HG03342 (cell line): ENCODE measurements around the gene SPSB1.

Experiments used
- ATAC-seq: cut with Tn5 transposase; IDR thresholded peaks from one replicate; pipeline ENCODE4 v1.9.1; 2021; ENCODE audit warnings: mild to moderate bottlenecking, moderate library complexity; ENCODE audit not compliant: unreplicated experiment

Gene SPSB1

DNA sequence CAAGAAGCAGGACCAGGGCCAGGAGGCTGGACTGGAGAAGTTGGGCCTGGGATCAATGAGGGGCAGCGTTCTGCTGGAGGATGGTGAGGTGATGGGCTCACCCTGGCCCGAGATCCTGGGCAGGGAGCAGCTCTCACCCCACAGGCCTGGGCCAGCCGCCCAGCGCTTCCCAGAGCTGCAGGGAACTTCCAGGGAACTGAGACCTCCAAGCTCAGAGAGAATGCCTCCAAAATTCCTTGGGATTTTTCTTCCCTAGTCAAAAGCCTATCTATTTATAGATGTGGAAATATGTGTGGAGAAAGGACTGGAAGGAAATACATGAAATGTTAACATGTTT lies 121.2 kb downstream of the SPSB1 start:
- no peak for ATAC-seq

- no peak for ATAC-seq
These were observed 123.8 kb downstream of the SPSB1 start for GRCh38 chr1:9416506-9416905.

GRCh38 chr1:9416918-9417500 lies 124.3 kb downstream of the SPSB1 start:
- ATAC-seq: no peak

DNA sequence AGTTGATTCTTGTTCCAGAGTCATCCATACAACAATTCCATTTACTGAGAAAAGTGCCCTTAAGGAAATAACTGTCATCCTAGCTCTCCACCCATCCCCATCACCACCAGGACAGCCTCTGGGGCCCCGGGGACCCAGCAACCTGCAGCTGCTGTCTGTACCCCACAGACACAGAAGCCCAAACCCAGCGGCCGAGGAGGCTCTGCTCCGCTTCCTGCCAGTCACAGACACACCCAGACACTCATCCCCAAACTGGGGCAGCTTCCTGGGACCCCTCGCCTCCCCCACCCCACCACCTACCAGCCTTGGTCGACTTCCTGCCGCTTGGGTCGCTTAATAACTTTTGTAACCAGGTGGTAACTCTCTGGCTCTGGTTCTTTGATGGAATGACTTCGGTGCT lies 125.0 kb downstream of the SPSB1 start:
- ATAC-seq: no peak

DNA sequence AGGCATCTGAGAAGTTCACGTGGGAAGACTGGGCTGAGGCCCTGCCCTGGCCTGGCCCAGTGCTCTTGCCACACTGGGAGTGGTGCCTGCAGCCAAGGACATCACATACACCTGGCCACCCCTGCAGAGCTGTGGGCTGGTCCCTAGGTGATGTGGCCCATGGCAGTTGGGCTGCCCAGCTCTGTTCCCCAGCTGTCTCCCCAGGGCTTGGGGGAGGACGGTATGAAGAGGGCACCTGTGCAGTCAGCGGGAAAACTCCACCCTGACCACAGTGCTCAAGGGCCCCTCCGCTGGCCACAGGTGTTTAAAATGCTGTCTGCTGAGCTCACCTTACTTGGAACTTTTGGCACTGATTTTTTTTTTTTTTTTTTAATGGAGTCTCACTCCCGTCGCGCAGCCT lies 126.2 kb downstream of the SPSB1 start:
- ATAC-seq: no peak
